Effector CD8-positive, alpha-beta T cell (primary cell): ENCODE data around the gene ATOX1.

ENCODE experiments used
- DNase-seq: peaks from one replicate; lab custom pipeline; 2025; lab: John Stamatoyannopoulos, UW

ATOX1 gene

DNA sequence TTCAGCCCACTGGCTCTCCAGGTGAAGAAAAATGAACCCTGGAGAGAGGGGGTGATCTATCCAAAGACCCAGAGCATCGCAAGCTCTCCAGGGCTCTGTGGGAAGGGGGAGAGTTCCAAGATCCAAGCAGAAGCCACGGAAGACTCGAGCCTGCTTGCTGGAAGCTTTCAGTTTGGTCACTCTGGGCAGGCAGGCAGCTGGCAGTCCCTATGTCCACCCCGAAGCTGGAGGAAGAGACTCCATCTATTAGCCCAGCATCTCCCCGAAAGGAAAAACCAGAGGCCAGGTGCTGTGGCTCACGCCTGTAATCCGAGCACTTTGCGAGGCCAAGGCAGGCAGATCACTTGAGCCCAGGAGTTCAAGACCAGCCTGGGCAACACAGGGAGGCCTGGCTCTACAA, 61.0 kb downstream of the ATOX1 start:
- no peak for DNase-seq

DNA sequence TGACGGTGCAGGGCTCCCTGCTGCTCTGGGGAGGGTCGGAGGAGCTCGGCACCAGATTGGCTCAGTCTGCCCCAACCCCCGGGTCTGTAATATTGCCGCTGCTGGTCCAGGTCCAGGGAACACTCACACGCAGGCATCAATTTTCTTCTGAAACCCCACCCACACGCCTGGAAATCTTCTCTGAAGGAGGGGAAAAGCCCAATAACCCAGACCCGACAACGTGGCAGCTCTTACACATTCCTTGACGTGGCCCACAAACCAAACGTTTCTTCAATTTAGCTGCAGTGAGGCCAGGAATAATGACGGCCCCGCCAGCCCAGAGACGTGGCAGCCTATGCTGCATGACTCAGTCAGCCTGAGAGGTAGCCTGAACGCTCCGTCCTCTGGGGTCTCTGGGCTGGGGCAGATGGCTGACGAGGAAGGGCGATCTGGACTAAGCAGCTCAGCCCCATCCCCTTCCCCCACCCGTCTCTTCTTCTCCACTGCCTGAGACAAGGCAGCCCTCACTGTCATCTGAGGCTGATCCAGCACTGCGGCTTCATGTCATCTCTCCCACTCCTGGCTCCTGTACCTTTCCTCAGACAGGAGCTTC, 61.9 kb downstream of the ATOX1 start:
- DNase-seq, result no peak

DNA sequence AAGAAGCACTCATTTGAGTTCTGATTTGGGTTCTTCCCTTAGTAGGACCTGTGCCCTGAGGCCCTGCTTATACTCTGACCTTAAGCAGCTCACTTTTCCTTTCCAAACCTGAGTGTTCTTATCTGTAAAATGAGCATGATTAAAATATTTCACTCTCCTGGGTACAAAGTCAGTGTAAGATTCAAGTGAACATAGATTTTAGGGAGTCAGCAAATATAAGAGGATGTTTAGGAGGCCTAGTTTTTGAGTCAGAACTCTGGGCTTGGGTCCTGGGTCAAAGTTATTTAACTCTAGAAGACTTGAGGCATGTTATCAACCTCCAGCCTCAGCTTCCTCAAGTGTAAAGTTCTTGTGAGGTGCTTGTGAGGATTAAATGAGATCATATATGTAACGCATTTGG, 63.0 kb downstream of the ATOX1 start:
- DNase-seq, result no peak

DNA sequence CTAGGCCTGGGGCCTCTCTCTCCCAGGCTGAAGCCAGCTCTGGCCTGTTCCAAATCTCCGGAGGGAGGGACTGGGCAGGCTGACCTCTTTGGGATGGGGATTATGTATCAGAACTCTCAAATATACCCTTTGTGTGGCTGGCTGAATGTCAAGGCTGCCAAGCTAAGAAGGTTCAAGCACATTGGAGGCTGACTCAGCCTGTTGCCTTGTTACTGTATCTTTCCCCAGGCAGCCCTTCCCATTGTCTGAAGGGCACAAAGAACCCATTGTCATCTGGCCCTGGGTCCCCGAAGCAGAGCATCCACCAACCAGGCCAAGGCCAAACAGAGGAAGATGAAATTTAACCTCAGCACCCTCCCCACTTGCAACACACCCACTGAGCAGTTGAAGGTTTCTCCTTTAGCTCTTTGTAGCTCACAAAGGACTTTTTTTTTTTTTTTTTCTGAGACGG, 64.4 kb downstream of the ATOX1 start:
- no peak for DNase-seq
